H9 (cell line): ENCODE results near the gene AP3D1. TPM values are rescaled to one million over a fixed set of nuclear protein-coding genes. Genes with fewer than 3 reads are reported as not detected.
"Not testable (repeated sequence)": the region's sequence is repeated elsewhere in the genome, so short reads cannot be mapped to it uniquely, and the experiment has no call there.

Experiments used
- DNase-seq: peaks from one replicate; pipeline ENCODE4 v3.0.0-alpha.2; 2017
- H2AFZ ChIP-seq: one replicate; pipeline ENCODE4 v1.6.1; 2013; ENCODE audit warnings: mild to moderate bottlenecking, low read length, control low read depth, moderate library complexity
- H2AK5ac ChIP-seq: 2 replicates; pipeline ENCODE4 v1.6.1; 2013; ENCODE audit warnings: low read length, control low read depth, mixed read lengths; ENCODE audit not compliant: insufficient read length
- H2BK120ac ChIP-seq: one replicate; pipeline ENCODE4 v1.6.1; 2013; ENCODE audit warnings: low read depth, mild to moderate bottlenecking, low read length, control low read depth, inconsistent platforms; ENCODE audit not compliant: poor library complexity, severe bottlenecking
- H2BK12ac ChIP-seq: 2 replicates; pipeline ENCODE4 v1.6.1; 2013; ENCODE audit warnings: low read length, control low read depth, mixed read lengths, low read depth; ENCODE audit not compliant: insufficient read length
- H2BK15ac ChIP-seq: 2 replicates; pipeline ENCODE4 v1.6.1; 2013; ENCODE audit warnings: low read depth, low read length, control low read depth
- H2BK20ac ChIP-seq: one replicate; pipeline ENCODE4 v1.6.1; 2013; ENCODE audit warnings: low read depth, mild to moderate bottlenecking, low read length, control low read depth, inconsistent platforms; ENCODE audit not compliant: poor library complexity, severe bottlenecking
- H2BK5ac ChIP-seq: 2 replicates; pipeline ENCODE4 v1.6.1; 2013; ENCODE audit warnings: low read length, control low read depth, mixed read lengths; ENCODE audit not compliant: insufficient read length
- H3K14ac ChIP-seq: 2 replicates; pipeline ENCODE4 v1.6.1; 2013; ENCODE audit warnings: low read length, control low read depth; ENCODE audit not compliant: insufficient read depth
- H3K18ac ChIP-seq: 2 replicates; pipeline ENCODE4 v1.6.1; 2013; ENCODE audit warnings: low read depth, mild to moderate bottlenecking, mixed read lengths, low read length, control low read depth; ENCODE audit not compliant: insufficient read length
- H3K23ac ChIP-seq: 2 replicates; pipeline ENCODE4 v1.6.1; 2013; ENCODE audit warnings: low read length, control low read depth, mixed read lengths, low read depth; ENCODE audit not compliant: insufficient read length
- H3K23me2 ChIP-seq: 2 replicates; pipeline ENCODE4 v1.6.1; 2013; ENCODE audit warnings: low read depth, mild to moderate bottlenecking, mixed read lengths, low read length, control low read depth; ENCODE audit not compliant: insufficient read length, poor library complexity, severe bottlenecking
- H3K27ac ChIP-seq: 2 replicates; pipeline ENCODE4 v1.5.1; 2013; ENCODE audit warnings: low read length, control low read depth, mixed read lengths, low read depth; ENCODE audit not compliant: insufficient read length
- H3K27me3 ChIP-seq: 2 replicates; pipeline ENCODE4 v1.6.1; 2013; ENCODE audit warnings: low read length, control low read depth, inconsistent platforms; ENCODE audit not compliant: insufficient read depth
- H3K4ac ChIP-seq: 2 replicates; pipeline ENCODE4 v1.6.1; 2013; ENCODE audit warnings: low read depth, mild to moderate bottlenecking, control low read depth, inconsistent platforms, low read length, moderate library complexity
- H3K4me1 ChIP-seq: 2 replicates; pipeline ENCODE4 v1.6.1; 2013; ENCODE audit warnings: low read length, control low read depth, inconsistent platforms; ENCODE audit not compliant: insufficient read depth
- H3K4me2 ChIP-seq: 2 replicates; pipeline ENCODE4 v1.6.1; 2013; ENCODE audit warnings: low read length, control low read depth, mixed read lengths; ENCODE audit not compliant: insufficient read length, insufficient read depth
- H3K56ac ChIP-seq: 2 replicates; pipeline ENCODE4 v1.6.1; 2013; ENCODE audit warnings: low read depth, mild to moderate bottlenecking, mixed read lengths, low read length, control low read depth; ENCODE audit not compliant: insufficient read length
- H3K79me1 ChIP-seq: 2 replicates; pipeline ENCODE4 v1.6.1; 2013; ENCODE audit warnings: low read depth, mild to moderate bottlenecking, moderate library complexity, low read length, control low read depth, inconsistent platforms; ENCODE audit not compliant: insufficient read depth, poor library complexity, severe bottlenecking
- H3K79me2 ChIP-seq: 2 replicates; pipeline ENCODE4 v1.6.1; 2013; ENCODE audit warnings: low read length, control low read depth, inconsistent platforms; ENCODE audit not compliant: insufficient read depth
- H3K9ac ChIP-seq: 2 replicates; pipeline ENCODE4 v1.6.1; 2013; ENCODE audit warnings: low read length, control low read depth, mixed read lengths; ENCODE audit not compliant: insufficient read length; ENCODE audit errors: extremely low read depth
- H3K9me3 ChIP-seq: one replicate; pipeline ENCODE4 v1.6.1; 2013; ENCODE audit warnings: low read depth, low read length, inconsistent platforms; ENCODE audit not compliant: control insufficient read depth
- H3T11ph ChIP-seq: one replicate; pipeline ENCODE4 v1.6.1; 2013; ENCODE audit warnings: mild to moderate bottlenecking, low read length, control low read depth, inconsistent platforms
- H4K20me1 ChIP-seq: one replicate; pipeline ENCODE4 v1.6.1; 2013; ENCODE audit not compliant: control insufficient read depth, insufficient read length, insufficient read depth
- H4K5ac ChIP-seq: 2 replicates; pipeline ENCODE4 v1.6.1; 2013; ENCODE audit warnings: low read depth, mild to moderate bottlenecking, mixed read lengths, low read length, control low read depth; ENCODE audit not compliant: insufficient read length
- H4K8ac ChIP-seq: replicated peaks from 2 replicates; pipeline ENCODE4 v1.6.1; 2013; ENCODE audit warnings: low read length, control low read depth, mixed read lengths, low read depth; ENCODE audit not compliant: insufficient read length
- H4K91ac ChIP-seq: 2 replicates; pipeline ENCODE4 v1.6.1; 2013; ENCODE audit warnings: low read depth, mild to moderate bottlenecking, moderate library complexity, mixed read lengths, low read length, control low read depth; ENCODE audit not compliant: insufficient read length
- H3K27ac Mint-ChIP-seq, 3 experiments: 2 replicates in 2 of 3; 3 replicates in 1 of 3; pipeline ENCODE4 v1.8.0; 2020 to 2021; ENCODE audit warnings: mixed read lengths in 3 of 3, mild to moderate bottlenecking in 1 of 3, moderate library complexity in 1 of 3
- H3K27me3 Mint-ChIP-seq: 2 replicates; pipeline ENCODE4 v1.8.0; 2021; ENCODE audit warnings: low read depth, mild to moderate bottlenecking, moderate library complexity, mixed read lengths
- H3K36me3 Mint-ChIP-seq, 3 experiments: 2 replicates in 2 of 3; 3 replicates in 1 of 3; pipeline ENCODE4 v1.8.0; 2020 to 2021; ENCODE audit warnings: low read depth in 3 of 3, mixed read lengths in 3 of 3; ENCODE audit not compliant: insufficient read depth in 1 of 3
- H3K4me1 Mint-ChIP-seq, 2 experiments: 2 replicates each; pipeline ENCODE4 v1.8.0; 2020; ENCODE audit warnings: mixed read lengths in 2 of 2
- H3K4me3 Mint-ChIP-seq, 2 experiments: 2 replicates in 1 of 2; 3 replicates in 1 of 2; pipeline ENCODE4 v1.8.0; 2020 to 2021; ENCODE audit warnings: mild to moderate bottlenecking in 2 of 2, mixed read lengths in 2 of 2, moderate library complexity in 1 of 2
- H3K9me3 Mint-ChIP-seq, 2 experiments: 2 replicates in 1 of 2; 3 replicates in 1 of 2; pipeline ENCODE4 v1.8.0; 2020; ENCODE audit warnings: mild to moderate bottlenecking in 2 of 2, mixed read lengths in 2 of 2, moderate library complexity in 1 of 2
- CTCF ChIP-seq: fragments of 200-600 bp; sonication (generic); conservative IDR thresholded peaks from 3 replicates; pipeline ENCODE4 v1.8.0; 2021; ENCODE audit warnings: antibody characterized with exemption, mild to moderate bottlenecking
- WGBS: extraction: QIAGEN DNeasy Blood & Tissue Kit; methylation state at CpG from one replicate; pipeline ENCODE4 v1.1.7; 2013; ENCODE audit warnings: missing lambda C conversion rate, low lambda C conversion rate, mixed read lengths; ENCODE audit not compliant: insufficient read length; ENCODE audit errors: extremely low coverage; 5-methylcytosine and 5-hydroxymethylcytosine counted together
- total RNA-seq: library from RNA; stranded (reverse); gene quantifications from 2 replicates; pipeline ENCODE4 v1.2.1, GENCODE V29; 2021

AP3D1 gene
- total RNA-seq, 1 experiment from 2014 or later, result 142 TPM

- Histone ChIP-seq H3K23ac (no peak overlapping the region), H3K9me3 (no peaks in the 10 kb centered on the region), H2BK12ac (no peak overlapping the region), H4K5ac (no peak overlapping the region), H3K79me2 (no peaks in the 10 kb centered on the region), H3K4me2 (no peak overlapping the region), H3K9ac (no peak overlapping the region), H4K91ac (no peak overlapping the region), H3K18ac (no peak overlapping the region), H3T11ph (no peak overlapping the region), H2AFZ (no peak overlapping the region), H3K56ac (no peak overlapping the region), H2BK120ac (no peak overlapping the region), H4K8ac (no peak overlapping the region), H3K4me1 (no peaks in the 10 kb centered on the region), H3K14ac (no peak overlapping the region), H2BK5ac (no peak overlapping the region), H2BK15ac (no peak overlapping the region), H2BK20ac (no peak overlapping the region), H2AK5ac (no peak overlapping the region), H3K27ac (no peak overlapping the region), H3K79me1 (no peaks in the 10 kb centered on the region), H3K4ac (no peak overlapping the region), H3K27me3 (no peaks in the 10 kb centered on the region), H4K20me1 (no peaks in the 10 kb centered on the region), H3K23me2 (no peaks in the 10 kb centered on the region)
- DNase-seq, result no peak
- WGBS, result no CpG with 5 or more reads among the region's 14 CpGs
- peaks cover 20 to 23% of the 10 kb centered on the region in 2 experiments for H3K4me1 Mint-ChIP-seq
- H3K4me3 Mint-ChIP-seq, result no peak overlapping the region
- no peak overlapping the region for H3K27ac Mint-ChIP-seq
- no peak for TF ChIP-seq CTCF
- H3K9me3 Mint-ChIP-seq, result no peaks in the 10 kb centered on the region
- H3K27me3 Mint-ChIP-seq, result no peaks in the 10 kb centered on the region; the same call in 1 of the 2 replicates
- H3K36me3 Mint-ChIP-seq, result peaks cover 0 to 3% (median 0%) of the 10 kb centered on the region in 3 experiments; a peak in 2 of 7 replicates
Measured at GRCh38 chr19:2087621-2088100, 63.7 kb downstream of the AP3D1 start.

- no CpG with 5 or more reads among the region's 13 CpGs for WGBS
- not testable (repeated sequence) for H3K9me3 ChIP-seq, H3K79me1 ChIP-seq, H3K18ac ChIP-seq, H3K23ac ChIP-seq, H2BK5ac ChIP-seq, H4K8ac ChIP-seq, H4K91ac ChIP-seq, H3K4ac ChIP-seq, H3K9ac ChIP-seq, H3K27ac ChIP-seq, H3K79me2 ChIP-seq, H3T11ph ChIP-seq, H2BK20ac ChIP-seq, DNase-seq, H2BK15ac ChIP-seq, H2BK120ac ChIP-seq, H4K20me1 ChIP-seq, H3K36me3 Mint-ChIP-seq, H3K4me3 Mint-ChIP-seq, H3K27me3 ChIP-seq, H3K23me2 ChIP-seq, H3K14ac ChIP-seq, H3K4me1 ChIP-seq, H2AFZ ChIP-seq, H4K5ac ChIP-seq, H3K56ac ChIP-seq, H2BK12ac ChIP-seq, H3K9me3 Mint-ChIP-seq, H3K27me3 Mint-ChIP-seq, H2AK5ac ChIP-seq, H3K4me2 ChIP-seq
- peak overlapping the region in 1 of 3 experiments; percentile 65; a peak in 3 of 7 replicates for H3K27ac Mint-ChIP-seq
- peaks cover 20 to 23% of the 10 kb centered on the region in 2 experiments for H3K4me1 Mint-ChIP-seq
Measured at GRCh38 chr19:2086695-2087620, 64.4 kb downstream of the AP3D1 start.
